A549 (cell line): ENCODE results near the gene RIMS4.

ENCODE experiments used
- CHD4 ChIP-seq: fragments of 200-600 bp; sonication (generic); IDR thresholded peaks from 2 replicates; pipeline ENCODE4 v1.6.1; 2016; ENCODE audit warnings: antibody characterized with exemption, mild to moderate bottlenecking, borderline replicate concordance
- EHMT2 ChIP-seq: fragments of 200-600 bp; sonication (generic); IDR thresholded peaks from 2 replicates; pipeline ENCODE4 v1.6.1; 2016; ENCODE audit warnings: antibody characterized with exemption, low read depth, mild to moderate bottlenecking, moderate library complexity
- EP300 ChIP-seq, 2 experiments: fragments of >200 bp; sonication (Bioruptor Twin); formaldehyde crosslinking; IDR thresholded peaks; 2 replicates in 1 of 2; 3 replicates in 1 of 2; pipeline ENCODE4 v1.6.1; 2016 to 2017
- JUN ChIP-seq, 2 experiments: fragments of >200 bp; sonication (Bioruptor Twin); formaldehyde crosslinking; IDR thresholded peaks; 2 replicates in 1 of 2; 3 replicates in 1 of 2; pipeline ENCODE4 v1.6.1; 2016 to 2017
- KDM5A ChIP-seq: fragments of 200-600 bp; sonication (generic); IDR thresholded peaks from 2 replicates; pipeline ENCODE4 v1.6.1; 2016; ENCODE audit warnings: antibody characterized with exemption, mild to moderate bottlenecking
- NR3C1 ChIP-seq: fragments of >200 bp; sonication (Bioruptor Twin); formaldehyde crosslinking; IDR thresholded peaks from 3 replicates; pipeline ENCODE4 v1.6.1; 2017
- POLR2A ChIP-seq: IDR thresholded peaks from 2 replicates; pipeline ENCODE4 v1.6.1; 2012; ENCODE audit warnings: mild to moderate bottlenecking, low read length
- RAD21 ChIP-seq, 2 experiments: fragments of >200 bp in 1 of 2; sonication (Bioruptor Twin) in 1 of 2; formaldehyde crosslinking in 1 of 2; IDR thresholded peaks in 1 of 2; conservative IDR thresholded peaks in 1 of 2; 2 replicates in 1 of 2; 3 replicates in 1 of 2; pipeline ENCODE4 v1.6.1; 2012 to 2018; ENCODE audit warnings: inconsistent platforms in 1 of 2
- RARB ChIP-seq: fragments of 250-450 bp; sonication (Bioruptor Pico); IDR thresholded peaks from 2 replicates; pipeline ENCODE4 v1.8.0; 2021; ENCODE audit warnings: mild to moderate bottlenecking, moderate library complexity
- RFX5 ChIP-seq: fragments of 450-650 bp; IDR thresholded peaks from 2 replicates; pipeline ENCODE4 v1.7.1; 2014; ENCODE audit warnings: antibody characterized with exemption, mild to moderate bottlenecking, moderate library complexity
- TF ChIP-seq, protein P1 (sequence below): fragments of >200 bp; sonication (Bioruptor Twin); formaldehyde crosslinking; IDR thresholded peaks from 3 replicates; pipeline ENCODE4 v1.5.1; 2016
- TF ChIP-seq, protein P2 (sequence below): fragments of 450-650 bp; IDR thresholded peaks from 2 replicates; pipeline ENCODE4 v1.6.1; 2014; ENCODE audit warnings: antibody characterized with exemption
- TF ChIP-seq, protein P3 (sequence below): IDR thresholded peaks from 2 replicates; pipeline ENCODE4 v1.6.1; 2012

DNA sequence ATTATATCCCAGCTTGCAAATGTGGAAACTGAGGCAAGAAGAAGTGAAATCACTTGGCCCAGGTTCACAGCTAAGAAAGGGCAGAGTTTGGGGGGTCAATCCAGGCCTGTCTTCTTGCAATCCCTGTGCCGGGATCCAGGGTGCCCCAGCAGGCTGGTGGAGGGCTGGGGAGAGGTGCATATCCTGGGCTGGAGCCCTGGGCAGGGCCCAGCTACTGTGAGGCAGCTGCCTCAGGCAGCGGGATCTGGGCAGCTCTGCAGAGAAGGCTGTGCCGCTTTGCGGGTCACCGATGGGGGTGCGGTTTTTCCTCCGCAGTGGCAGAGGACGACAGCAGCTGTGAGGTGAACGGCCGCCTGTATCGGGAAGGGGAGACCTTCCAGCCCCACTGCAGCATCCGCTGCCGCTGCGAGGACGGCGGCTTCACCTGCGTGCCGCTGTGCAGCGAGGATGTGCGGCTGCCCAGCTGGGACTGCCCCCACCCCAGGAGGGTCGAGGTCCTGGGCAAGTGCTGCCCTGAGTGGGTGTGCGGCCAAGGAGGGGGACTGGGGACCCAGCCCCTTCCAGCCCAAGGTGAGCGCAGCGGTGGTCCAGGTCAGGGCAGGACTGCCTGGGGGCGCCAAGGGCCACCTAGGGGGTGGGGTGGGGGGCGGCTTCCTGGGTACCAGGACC, 85.8 kb downstream of the RIMS4 start:
- no peak for TF ChIP-seq POLR2A
- TF ChIP-seq, protein P1, sequence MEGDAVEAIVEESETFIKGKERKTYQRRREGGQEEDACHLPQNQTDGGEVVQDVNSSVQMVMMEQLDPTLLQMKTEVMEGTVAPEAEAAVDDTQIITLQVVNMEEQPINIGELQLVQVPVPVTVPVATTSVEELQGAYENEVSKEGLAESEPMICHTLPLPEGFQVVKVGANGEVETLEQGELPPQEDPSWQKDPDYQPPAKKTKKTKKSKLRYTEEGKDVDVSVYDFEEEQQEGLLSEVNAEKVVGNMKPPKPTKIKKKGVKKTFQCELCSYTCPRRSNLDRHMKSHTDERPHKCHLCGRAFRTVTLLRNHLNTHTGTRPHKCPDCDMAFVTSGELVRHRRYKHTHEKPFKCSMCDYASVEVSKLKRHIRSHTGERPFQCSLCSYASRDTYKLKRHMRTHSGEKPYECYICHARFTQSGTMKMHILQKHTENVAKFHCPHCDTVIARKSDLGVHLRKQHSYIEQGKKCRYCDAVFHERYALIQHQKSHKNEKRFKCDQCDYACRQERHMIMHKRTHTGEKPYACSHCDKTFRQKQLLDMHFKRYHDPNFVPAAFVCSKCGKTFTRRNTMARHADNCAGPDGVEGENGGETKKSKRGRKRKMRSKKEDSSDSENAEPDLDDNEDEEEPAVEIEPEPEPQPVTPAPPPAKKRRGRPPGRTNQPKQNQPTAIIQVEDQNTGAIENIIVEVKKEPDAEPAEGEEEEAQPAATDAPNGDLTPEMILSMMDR: no peak
- no peak for TF ChIP-seq NR3C1
- TF ChIP-seq JUN (IDR thresholded peaks at IDR 0.05): no peak
- TF ChIP-seq, protein P2, sequence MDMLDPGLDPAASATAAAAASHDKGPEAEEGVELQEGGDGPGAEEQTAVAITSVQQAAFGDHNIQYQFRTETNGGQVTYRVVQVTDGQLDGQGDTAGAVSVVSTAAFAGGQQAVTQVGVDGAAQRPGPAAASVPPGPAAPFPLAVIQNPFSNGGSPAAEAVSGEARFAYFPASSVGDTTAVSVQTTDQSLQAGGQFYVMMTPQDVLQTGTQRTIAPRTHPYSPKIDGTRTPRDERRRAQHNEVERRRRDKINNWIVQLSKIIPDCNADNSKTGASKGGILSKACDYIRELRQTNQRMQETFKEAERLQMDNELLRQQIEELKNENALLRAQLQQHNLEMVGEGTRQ: no peak
- TF ChIP-seq, protein P3, sequence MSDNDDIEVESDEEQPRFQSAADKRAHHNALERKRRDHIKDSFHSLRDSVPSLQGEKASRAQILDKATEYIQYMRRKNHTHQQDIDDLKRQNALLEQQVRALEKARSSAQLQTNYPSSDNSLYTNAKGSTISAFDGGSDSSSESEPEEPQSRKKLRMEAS: no peak
- TF ChIP-seq RARB (CRISPR knock-in tag): no peak
- TF ChIP-seq KDM5A: no peak
- TF ChIP-seq EP300 (IDR thresholded peaks at IDR 0.05): no peak
- TF ChIP-seq CHD4: no peak
- no peak for TF ChIP-seq RAD21 (conservative IDR thresholded peaks at IDR 0.05 in 1 of 2, IDR thresholded peaks at IDR 0.05 in 1 of 2)
- TF ChIP-seq EHMT2: no peak
- no peak for TF ChIP-seq RFX5
